Nucleus accumbens (tissue), 56 donors: ENCODE data around the gene ARMC9.
"Not testable (repeated sequence)": the region's sequence is repeated elsewhere in the genome, so short reads cannot be mapped to it uniquely, and the experiment has no call there.

Experiments
- DNase-seq, 56 donors: peaks; one replicate each; lab custom pipeline; 2025; lab: John Stamatoyannopoulos, UW

Gene ARMC9

DNA sequence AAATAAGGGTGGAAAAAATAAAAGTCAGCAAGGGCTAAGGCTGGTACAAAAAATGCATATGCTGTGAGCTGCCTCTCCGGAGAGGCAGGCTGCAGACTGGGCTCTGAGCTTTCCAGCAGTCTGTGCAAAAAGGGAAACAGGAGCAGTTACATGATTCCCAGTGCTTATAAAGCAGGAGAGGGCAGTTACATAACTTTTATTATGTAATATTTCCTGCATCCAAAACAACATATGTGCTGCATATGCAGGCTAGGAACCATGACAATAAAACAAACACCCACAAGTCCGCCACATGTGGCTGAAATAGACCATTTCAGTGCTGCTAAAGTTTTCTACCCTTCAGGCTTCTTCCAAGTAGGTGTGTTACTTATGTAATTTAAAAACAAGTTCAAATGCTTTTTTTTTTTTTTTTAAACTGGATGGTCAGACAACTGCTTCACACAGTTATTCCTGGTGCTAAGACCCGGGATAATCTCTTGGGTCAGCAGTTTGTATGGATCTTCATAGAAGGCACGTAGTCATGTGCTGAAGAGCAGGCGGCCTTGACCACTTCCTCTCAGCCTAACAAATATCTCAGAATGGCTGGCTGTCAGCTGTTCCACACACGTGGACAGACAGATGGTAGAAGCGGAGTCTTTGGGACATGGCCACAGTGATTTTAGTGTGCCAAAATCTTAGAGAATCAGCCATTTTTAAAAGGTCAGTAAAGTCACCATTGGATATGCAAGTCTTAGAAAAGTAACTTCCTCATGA is 43.5 kb downstream of the ARMC9 start:
- peak in 1 of 56 donors; percentile 11 for DNase-seq

DNA sequence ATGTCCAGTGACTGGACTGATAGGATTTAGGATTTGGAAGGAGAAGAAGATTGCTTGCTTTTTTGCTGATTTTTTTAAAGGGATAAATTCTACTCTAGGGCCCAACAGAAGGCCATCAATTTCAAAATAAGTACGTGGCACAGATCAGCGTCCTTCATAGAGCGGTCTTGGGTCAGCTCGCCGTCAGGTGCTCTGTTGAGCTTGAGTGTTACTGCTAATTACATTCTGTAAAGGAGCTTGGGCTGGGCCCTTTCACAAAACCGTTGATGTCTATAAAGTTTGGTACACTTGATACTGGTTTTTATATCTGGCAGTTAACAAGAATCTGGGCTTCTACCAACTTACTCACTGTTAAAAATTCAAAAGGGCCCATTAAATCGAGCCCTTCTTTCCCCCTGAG is 45.4 kb downstream of the ARMC9 start:
- DNase-seq: no peak

DNA sequence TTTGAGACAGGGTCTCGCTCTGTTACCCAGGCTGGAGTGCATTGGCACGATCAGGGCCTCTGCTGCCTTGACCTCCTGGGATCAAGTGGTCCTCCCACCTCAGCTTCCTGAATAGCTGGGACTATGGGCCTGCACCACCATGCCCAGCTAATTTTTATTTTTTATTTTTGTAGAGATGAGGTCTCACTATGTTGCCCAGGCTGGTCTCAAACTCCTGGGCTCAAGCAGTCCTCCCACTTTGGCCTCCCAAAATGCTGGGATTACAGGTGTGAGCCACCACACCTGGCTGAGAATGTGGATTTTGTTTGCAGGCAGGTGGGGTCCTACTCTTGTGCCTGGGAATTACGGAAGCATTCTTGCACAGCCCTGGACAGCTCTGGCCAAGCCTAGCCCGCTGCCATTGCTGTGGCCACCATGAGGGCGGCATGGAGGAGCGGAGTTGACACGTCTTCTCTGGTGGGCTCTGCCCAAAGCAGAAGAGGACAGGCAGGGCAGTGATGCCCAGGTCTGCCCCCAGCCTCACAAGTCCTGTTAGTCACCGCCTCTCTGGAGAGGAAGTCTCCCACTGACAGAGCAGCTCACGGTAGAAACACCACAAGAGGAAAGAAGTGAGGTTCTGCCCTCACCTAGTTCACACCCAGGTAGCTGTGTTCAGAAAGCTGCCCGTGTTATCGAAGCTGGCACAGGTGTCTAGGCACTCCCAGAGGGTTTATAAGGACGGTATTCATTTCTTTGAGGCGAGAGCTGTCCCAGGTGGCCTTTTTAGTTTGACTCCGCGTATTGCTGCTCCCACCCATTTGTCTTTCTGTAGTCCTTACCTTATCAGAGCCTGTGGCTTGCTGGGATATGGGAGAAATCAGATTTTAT is 46.2 kb downstream of the ARMC9 start:
- no peak for DNase-seq

DNA sequence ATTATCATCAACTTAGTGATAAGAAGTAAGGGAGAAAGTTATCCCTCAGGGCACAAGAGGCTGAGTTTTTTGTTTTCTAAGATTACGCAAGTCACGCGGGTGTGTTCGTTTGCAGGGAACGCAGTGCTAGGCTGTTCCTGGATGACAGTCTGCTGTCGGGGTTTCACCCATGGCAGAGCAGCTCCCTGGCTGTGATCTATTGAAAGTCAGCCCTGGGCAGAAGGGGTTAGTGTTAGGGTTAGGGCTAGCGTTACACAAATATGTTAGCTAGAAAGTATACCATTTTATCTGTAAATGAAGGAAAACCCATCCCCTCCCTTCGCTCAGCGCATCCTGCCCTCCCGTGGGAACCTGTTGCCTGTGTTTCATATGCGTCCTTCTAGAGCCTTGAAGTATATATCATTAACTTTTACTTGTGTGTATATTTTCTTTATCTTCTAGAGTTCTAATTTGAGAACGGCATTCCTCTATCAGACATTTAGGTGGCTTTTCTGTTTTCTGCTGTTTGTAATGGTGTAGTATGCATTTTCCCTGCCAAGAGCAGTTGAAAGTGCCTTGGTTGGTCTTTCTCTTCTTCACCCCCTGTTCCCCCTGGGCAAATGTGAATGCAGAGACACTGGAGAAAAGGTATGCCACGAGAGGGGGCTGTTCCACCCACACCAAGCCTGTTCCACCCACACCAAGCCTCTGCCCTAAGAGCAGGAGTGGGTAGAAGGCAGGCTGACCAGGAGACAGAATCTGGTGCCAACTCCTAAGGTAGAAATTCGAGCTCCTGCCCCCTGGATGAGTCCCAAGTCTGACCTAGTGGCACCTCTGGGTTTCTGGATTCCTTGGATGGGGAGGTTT is 47.0 kb downstream of the ARMC9 start:
- no peak for DNase-seq

DNA sequence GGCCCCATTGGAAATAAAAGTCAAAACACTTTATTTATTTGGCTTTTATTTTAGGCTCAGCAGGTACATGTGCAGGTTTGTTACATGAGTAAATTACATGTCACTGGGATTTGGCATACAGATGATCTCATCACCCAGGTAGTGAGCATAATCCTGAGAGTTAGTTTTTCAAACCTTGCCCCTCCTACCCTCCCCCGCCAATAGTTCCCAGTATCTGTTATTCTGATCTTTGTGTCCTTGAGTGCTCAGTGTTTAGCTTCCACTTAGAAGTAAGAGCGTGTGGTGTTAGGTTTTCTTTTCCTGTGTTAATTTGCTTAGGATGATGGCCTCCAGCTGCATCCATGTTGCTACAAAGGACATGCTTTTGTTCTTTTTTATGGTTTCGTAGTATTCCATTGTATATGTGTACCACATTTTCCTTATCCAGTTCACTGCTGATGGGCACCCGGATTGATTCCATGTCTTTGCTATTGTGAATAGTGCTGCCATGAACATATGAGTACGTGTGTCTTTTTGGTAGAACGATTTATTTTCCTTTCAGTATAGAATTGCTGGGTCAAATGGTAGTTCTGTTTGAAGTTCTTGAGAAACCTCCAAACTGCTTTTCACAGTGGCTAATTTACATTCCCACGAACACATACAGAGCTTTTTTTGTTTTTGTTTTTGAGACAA is 47.9 kb downstream of the ARMC9 start:
- DNase-seq: no peak

DNA sequence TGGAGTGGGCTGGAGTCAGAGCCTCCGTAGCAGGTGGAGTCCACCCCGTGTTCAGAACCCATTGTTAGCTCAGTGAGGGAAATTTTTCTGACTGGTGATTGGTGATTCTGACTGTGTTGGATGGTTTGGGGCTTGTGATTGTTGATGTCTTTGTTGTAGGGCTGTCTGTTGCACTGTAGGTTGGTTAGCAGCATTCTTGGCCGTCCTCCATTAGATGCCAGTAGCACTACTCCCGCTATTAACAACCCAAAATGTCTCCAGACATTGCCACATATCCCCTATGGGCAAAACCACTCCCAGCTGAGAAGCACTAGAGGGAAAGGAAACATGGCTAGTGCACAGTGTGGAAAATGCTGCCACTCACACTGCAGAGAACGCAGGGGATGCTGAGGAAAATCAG is 51.7 kb downstream of the ARMC9 start:
- no peak for DNase-seq

DNA sequence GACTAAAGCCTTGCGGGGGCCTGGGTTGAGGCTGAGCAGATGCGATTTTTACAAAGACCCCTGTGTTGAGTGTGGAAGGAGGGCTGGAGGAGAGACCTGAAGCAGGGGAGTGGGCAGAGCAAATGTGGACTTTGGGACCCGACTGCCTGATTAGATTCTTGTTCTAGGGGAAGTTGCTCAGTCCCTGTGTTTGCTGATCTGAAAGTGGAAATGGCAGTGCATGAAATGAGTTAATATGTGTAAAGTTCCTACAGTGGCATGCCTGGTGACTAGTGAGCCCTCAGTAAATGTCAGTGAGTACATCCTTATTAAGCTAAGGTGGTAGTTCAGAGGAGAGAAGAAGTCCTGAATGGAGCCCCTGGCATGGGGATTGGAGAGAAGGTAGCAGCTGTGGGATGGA is 52.3 kb downstream of the ARMC9 start:
- DNase-seq: no peak

DNA sequence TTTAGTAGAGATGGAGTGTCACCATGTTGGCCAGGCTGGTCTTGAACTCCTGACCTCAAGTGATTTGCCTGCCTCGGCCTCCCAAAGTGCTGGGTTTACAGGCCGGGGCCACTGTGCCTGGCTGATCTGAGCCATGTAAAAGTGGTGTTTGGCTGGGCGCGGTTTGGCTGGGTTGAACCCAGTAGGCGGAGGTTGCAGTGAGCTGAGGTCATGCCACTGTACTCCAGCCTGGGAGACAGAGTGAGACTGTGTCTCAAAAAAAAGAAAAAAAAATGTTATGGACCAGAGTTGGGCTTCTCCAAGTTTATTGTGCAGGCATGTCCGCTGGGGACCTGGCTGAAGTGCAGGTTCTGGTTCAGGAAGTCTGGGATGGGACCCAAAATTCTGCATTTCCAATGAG is 54.9 kb downstream of the ARMC9 start:
- not testable (repeated sequence) for DNase-seq

DNA sequence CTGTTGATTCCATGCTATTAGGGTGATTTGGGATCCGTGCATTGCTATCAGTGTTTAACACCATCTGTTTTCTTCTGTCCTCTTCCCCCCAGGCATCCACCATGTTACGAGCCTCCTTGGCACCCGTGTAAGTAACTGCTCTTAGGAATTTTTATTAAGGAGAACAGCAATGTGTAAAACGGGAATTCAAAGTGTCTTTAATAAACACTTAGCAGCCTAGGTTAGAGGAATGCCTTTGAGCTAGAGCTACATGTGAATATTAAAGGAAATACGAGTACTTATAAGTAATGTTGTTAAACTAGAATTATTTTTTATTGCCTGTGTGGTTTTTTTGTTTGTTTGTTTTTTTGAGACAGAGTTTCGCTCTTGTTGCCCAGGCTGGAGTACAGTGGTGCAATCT is 58.1 kb downstream of the ARMC9 start:
- DNase-seq: no peak

DNA sequence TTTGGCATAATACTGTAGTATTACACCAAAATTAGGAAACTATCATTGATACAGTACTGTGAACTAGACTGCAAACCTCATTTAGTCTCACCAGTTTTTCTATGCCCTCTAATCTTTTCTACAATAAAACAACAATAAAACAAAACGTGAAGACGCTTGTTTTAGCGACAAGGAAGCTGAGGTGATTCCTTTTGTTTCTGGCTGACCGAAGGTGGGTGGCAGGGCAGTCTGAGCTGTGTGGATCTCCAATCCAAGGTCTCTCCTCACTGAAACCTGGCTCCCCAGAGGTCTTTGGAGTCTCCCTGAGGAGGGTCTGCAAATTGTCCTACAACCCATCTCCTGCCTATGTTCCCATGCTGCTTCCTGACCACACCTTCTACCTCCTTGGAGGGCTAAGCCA is 59.3 kb downstream of the ARMC9 start:
- no peak for DNase-seq

DNA sequence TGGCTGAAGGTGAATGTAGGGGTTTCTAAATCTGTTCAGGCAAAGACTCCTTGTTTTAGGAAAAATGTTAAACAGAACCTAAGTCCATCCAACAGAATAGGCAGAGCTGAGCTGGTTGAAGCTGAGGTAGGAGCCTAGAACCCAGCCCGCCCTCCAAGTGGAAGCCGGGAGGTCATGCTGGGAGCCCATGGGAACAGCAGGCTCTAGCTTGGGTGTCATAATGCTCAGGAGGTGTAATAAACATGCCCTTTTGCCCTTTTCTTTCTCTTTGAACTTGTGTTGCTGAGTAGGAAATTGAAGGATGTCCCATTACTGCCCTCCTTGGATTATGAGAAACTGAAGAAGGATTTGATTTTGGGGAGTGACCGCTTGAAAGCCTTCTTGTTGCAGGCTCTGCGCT is 60.3 kb downstream of the ARMC9 start:
- DNase-seq: no peak

DNA sequence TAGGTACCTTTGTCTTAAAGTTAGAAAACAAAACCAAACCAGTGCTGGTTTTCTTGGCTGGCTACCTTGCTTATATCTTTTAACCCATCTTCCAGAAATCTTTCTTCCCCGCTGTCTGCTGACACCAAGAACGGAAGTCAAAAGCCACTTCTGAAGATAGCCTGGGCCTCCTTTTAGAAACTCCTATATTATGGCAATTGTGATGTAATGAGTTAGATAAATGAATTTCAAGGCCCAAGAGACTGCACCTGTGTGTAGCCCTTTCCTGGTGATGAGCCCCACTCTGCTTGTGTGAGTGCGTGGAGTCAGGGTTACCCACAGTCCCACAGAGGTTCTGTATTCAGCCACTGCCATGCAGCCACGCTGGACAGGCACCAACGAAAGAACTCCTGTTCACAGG is 60.7 kb downstream of the ARMC9 start:
- DNase-seq: no peak

DNA sequence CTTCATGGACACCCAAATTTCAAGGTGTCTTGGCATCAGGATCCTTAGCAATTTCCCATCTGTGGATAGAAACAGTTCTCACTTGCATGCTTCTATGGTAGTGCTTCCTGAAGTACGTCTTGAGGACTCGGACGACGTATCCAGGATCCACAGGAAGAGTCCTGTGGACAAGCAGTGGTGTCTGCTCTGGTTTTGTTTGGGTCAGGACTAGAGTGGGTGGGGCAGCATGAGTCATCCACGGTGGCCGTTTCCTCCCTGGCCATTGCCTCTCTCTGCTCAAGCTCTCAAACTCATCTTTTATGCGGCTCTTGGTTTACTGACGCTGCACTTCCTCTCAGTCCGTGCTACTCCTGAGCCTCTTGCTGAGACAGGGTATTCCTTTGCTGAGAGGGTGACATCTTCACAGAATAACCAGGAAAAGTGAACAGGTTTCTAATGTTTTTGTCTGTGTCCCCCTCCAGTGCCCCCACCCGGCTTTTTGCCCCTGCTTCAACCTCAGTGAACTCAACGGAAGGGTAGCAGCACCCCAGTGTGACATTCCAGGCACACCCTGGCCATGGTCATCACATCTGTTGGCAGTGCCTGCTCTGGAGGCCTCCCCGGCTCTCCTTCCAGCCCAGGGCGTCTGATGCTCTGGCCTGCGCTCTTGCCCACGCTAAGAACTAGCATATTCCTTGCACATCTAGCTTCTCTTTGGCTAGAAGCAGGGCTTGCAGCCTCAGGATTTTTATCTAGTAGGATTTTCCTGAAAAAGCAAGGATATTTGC is 62.2 kb downstream of the ARMC9 start:
- DNase-seq: no peak

DNA sequence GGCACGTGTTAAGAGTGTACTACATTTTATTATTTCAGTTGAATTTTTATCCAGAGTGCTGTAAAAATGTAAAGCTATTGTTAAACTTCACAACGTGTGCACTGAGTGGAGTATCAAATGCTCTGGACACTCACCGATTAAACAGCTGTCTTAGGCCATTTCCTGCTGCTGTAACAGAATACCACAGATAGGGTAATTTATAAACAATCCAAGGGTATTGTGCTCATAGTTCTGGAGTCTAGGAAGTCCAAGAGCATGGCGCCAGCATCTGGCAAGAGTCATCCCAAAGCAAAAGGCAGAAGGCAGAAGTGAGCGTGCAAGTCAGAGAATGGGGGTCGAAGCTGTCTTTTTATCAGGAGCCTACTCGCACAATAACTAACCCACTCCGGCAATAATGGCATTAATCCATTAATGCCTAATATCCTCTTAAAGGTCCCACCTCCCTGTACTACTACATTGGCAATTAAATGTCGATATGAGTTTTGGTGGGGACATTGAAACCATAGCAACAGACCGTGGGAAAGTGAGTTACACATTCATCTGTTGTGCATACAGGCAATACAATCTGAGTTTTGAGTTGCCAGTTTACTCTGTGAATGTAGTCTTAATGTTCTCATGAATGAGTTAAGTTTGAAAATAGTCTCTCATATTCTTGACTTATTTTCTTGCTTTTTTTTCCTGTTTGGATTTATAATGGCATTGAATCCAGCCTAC is 64.8 kb downstream of the ARMC9 start:
- DNase-seq: no peak

DNA sequence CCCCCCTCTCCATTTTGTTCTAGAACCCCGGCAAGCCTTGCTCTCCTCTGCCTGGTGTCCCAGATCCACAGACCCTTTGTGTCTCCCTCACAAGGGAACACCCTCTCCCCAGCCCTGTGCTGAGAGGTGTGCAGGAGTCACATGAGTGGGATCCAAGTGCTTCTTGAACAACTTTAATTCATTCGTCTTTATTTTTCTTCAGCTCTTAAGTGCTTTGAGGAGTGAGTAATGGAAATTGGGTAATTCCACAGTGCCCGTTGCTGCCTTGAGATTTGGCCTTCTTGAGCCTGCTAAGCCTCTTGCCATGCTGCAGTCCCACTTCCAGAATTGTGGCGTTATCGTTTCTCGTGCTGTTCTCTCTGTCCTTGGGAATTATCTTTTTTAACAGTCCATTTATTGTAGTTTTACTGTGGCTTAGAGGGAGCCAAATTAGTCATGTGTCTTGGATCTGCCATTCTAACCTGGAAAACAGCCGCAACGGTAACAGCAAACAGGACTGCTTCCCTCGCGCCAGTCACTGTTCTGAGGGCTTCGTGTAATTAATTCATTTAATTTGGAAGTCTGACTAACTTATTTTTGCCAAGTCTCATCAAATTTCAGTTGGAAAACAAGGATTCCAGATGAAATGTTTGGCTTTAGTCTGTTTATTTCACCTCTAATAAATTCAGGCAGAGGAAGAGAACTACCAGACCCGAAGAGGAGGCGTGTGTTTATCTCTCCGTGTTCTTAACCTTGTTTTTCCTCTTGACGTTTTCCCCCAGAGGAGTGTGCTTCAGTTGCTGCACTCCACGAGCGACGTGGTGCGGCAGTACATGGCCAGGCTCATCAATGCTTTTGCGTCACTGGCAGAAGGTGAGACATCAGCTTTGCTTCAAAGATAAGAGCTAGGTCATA is 72.0 kb downstream of the ARMC9 start:
- peak in 1 of 56 donors; percentile 4 for DNase-seq

DNA sequence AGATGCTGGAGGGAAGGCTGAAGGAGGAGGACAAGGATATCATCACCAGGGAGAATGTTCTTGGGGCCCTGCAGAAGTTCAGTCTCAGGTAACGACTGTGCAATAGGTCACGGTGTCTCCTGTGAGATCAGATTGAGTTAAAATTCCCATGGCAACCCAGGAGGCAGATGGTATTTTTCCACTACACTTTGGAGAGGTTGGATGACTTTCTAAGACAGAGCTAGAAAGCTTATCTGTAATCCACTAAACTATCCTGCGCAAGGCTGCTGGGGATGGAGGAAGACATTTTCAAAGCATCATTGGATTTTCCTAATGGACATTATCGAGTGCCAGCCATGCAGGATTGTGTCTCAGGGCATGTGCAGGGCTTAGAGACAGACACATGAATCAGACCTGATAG is 74.6 kb downstream of the ARMC9 start:
- DNase-seq: no peak

DNA sequence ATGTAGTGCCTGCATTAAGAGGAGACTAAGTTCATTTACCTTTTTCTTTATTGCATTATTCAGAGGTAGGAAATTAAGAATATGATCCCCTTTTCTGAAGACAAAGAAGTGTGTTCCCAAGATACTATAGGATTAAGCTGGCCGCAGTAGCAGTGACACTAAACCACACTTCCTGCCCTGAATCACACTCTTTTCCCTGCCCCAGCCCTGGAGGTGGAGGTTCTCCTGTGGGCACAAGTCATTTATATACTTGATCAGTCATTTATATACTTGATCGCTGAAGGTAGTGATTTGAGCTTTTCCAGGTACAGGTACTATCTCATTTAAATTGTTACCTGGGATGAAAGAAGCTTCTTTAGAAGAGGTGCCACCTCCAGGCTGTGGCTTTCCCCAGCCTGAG is 78.6 kb downstream of the ARMC9 start:
- no peak for DNase-seq

DNA sequence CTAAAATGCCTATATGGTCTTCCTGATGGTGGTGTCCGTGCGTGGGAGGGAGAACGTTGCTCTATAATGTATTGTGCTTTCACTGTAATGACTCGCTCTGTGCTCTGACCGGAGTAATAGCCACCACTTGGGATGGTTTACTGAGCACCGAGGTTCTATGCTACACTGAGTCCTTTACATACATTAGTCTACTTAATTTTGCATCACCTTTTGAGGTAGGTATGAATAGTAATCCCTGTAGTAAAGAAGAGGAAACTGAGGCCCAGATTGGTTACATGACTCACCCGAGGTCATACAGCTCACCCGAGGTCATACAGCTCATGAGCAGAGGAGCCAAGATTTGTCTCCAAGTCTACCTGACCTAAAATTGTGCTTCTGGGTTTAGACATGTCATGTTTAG is 79.5 kb downstream of the ARMC9 start:
- no peak for DNase-seq
